NT2/D1 (cell line): ENCODE measurements around the gene DDOST.

Experiments used
- SUZ12 ChIP-seq: IDR thresholded peaks from 2 replicates; pipeline ENCODE4 v1.6.1; 2011; ENCODE audit not compliant: insufficient read length, insufficient read depth; ENCODE audit errors: extremely low read depth
- YY1 ChIP-seq: IDR thresholded peaks from 2 replicates; pipeline ENCODE4 v1.6.1; 2011; ENCODE audit not compliant: insufficient read length, insufficient read depth
- ZNF274 ChIP-seq: IDR thresholded peaks from 2 replicates; pipeline ENCODE4 v1.6.1; 2011; ENCODE audit warnings: mild to moderate bottlenecking, low read depth, low read length

GRCh38 chr1:20630729-20631128, 30.4 kb downstream of the DDOST start:
- no peak for TF ChIP-seq YY1
- TF ChIP-seq ZNF274 = no peak
- no peak for TF ChIP-seq SUZ12
